H1 (cell line): ENCODE measurements around the gene ISM1. TPM values are rescaled to one million over a fixed set of nuclear protein-coding genes. Genes with fewer than 3 reads are reported as not detected.

ENCODE experiments used
- EGR1 ChIP-seq: IDR thresholded peaks from 2 replicates; pipeline ENCODE4 v1.6.1; 2011; ENCODE audit warnings: low read depth, low read length, borderline replicate concordance
- GABPA ChIP-seq: IDR thresholded peaks from 2 replicates; pipeline ENCODE4 v1.6.1; 2011; ENCODE audit warnings: mild to moderate bottlenecking, low read length, moderate library complexity, borderline replicate concordance; ENCODE audit not compliant: insufficient read depth
- KDM1A ChIP-seq: fragments of 200-600, 300-600 bp; sonication (generic); IDR thresholded peaks from 2 replicates; pipeline ENCODE4 v1.7.1; 2016; ENCODE audit warnings: mild to moderate bottlenecking, low read length, borderline replicate concordance
- PHF8 ChIP-seq: fragments of 200-600 bp; sonication (generic); conservative IDR thresholded peaks from 2 replicates; pipeline ENCODE4 v1.7.1; 2012; ENCODE audit warnings: low read depth, mild to moderate bottlenecking, inconsistent platforms, low read length, moderate library complexity
- SUZ12 ChIP-seq: fragments of 200-600 bp; sonication (generic); IDR thresholded peaks from 2 replicates; pipeline ENCODE4 v1.6.1; 2012; ENCODE audit warnings: mild to moderate bottlenecking, inconsistent platforms, low read length, moderate library complexity, mixed read lengths
- polyA plus RNA-seq, 7 experiments: library from polyadenylated mRNA; depleted of rRNA in 3 of 7; stranded (reverse) in 5 of 7; unstranded in 2 of 7; fragments of >200 nt in 5 of 7; fragments of 200-250 nt in 2 of 7; gene quantifications; 1 replicate in 5 of 7; 2 replicates in 1 of 7; 4 replicates in 1 of 7; pipeline versions ENCODE4 v1.2.1 to v1.2.3, GENCODE V29; 2011 to 2013; ENCODE audit warnings: missing spikeins in 2 of 7, mixed read lengths in 2 of 7
- total RNA-seq: library from RNA; stranded (reverse); fragmentation: NEBNext Ultra II Directional; extraction: Animal tissue kit (Norgen Biotek cat#: 25700); gene quantifications from 2 replicates; pipeline ENCODE4 v1.2.1, GENCODE V29; 2021

ISM1 gene
- total and polyA plus RNA-seq, 2 of the 8 experiments (the other 6 are each of a cell fraction or from before 2014, with no cell fraction given), result 0.62 to 0.97 TPM

- no peak for TF ChIP-seq GABPA
- TF ChIP-seq PHF8, result no peak
- TF ChIP-seq SUZ12, result no peak
- no peak for TF ChIP-seq KDM1A
- TF ChIP-seq EGR1, result no peak
Observed at GRCh38 chr20:13216533-13216932, 4.5 kb upstream of the ISM1 start (continued).
